Keratinocyte (primary cell): Measurements from ENCODE around the gene SPAG6.

Source experiments
- CTCF ChIP-seq, 3 experiments: IDR thresholded peaks in 1 of 3; conservative IDR thresholded peaks in 1 of 3; optimal IDR thresholded peaks in 1 of 3; 2 replicates in 2 of 3; 3 replicates in 1 of 3; pipeline versions ENCODE3 to v1.5.1; 2011; ENCODE audit warnings: low read length in 3 of 3, mild to moderate bottlenecking in 3 of 3, moderate library complexity in 2 of 3, control low read depth in 1 of 3, inconsistent platforms in 1 of 3; ENCODE audit not compliant: insufficient read depth in 2 of 3; ENCODE audit errors: extremely low read depth in 1 of 3
- EZH2 ChIP-seq: IDR thresholded peaks from one replicate; pipeline ENCODE4 v1.6.1; 2012; ENCODE audit warnings: inconsistent platforms, mild to moderate bottlenecking, low read length, moderate library complexity

DNA sequence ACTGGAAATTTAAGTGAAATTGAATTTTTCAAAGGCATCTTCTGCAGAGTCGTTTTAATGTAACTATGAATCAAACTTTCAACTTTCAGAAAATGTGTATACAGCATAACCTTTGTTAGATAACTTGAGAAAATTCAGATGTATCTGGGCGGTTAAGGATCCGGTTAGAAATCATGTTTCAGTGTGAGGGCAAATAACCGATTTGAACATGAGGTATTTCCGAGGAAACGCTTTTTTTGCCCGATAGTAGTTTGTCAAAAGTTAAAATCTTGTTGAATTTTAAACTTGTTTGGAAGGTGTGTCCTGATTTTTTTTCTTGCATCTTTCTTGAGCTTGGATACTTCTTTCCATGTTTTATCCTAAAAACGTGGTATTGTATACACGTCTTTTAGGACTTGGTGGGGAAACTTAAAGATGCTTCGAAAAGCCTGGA, 25.7 kb upstream of the SPAG6 start:
- TF ChIP-seq CTCF (optimal IDR thresholded peaks at IDR 0.05 in 1 of 3, IDR thresholded peaks at IDR 0.05 in 1 of 3, conservative IDR thresholded peaks at IDR 0.05 in 1 of 3; ENCODE audit: extremely low read depth in 1 of 3, insufficient read depth in 2 of 3, low read length in 3 of 3) (no peak), EZH2 (no peak)
